Measurements from ENCODE around the gene IMMT. TPM values are rescaled to one million over a fixed set of nuclear protein-coding genes. Genes with fewer than 3 reads are reported as not detected.

The IMMT gene
- total and polyA plus RNA-seq, 9 of the 15 experiments (the other 6 are each of a cell fraction or from before 2014, with no cell fraction given) = 119 to 294 (median 140) TPM

DNA sequence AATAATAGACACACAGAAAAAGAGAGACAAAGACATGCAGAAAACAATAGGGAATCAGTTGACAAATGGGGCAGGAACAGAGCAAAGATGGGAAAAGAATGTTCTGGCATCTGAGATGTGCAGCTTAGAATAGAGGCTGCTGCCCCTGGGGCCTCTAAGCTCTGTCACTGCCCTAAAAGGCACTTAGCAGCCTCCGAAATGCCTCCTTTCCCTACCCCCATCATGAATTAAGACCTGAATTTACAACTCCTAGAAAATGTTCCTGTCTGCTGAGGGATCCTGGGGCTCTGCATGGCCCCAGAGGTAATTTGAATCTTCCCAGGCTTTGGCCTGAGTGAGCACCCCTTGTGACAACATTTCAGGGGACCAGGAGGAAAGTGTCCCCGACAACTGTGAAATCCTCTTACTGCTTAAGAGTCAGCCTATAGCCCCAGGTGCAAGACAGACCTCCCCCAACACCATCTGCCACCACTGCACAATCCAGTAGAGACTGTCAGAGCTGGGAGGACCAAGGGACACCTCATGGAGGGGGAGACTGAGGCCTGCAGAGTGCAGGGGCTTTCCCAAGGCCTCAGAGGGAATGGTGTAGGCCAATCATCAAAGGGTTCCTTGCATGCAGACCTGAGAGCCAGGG, 28.8 kb upstream of the IMMT start (continued):
- no peak for TF ChIP-seq ZBTB7A (IDR thresholded peaks at IDR 0.05; ENCODE audit: borderline replicate concordance, control insufficient read depth, low read depth, low read length)
- TF ChIP-seq, protein P1, sequence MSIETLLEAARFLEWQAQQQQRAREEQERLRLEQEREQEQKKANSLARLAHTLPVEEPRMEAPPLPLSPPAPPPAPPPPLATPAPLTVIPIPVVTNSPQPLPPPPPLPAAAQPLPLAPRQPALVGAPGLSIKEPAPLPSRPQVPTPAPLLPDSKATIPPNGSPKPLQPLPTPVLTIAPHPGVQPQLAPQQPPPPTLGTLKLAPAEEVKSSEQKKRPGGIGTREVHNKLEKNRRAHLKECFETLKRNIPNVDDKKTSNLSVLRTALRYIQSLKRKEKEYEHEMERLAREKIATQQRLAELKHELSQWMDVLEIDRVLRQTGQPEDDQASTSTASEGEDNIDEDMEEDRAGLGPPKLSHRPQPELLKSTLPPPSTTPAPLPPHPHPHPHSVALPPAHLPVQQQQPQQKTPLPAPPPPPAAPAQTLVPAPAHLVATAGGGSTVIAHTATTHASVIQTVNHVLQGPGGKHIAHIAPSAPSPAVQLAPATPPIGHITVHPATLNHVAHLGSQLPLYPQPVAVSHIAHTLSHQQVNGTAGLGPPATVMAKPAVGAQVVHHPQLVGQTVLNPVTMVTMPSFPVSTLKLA (conservative IDR thresholded peaks at IDR 0.05) = no peak
- no peak for TF ChIP-seq ZBTB40 (IDR thresholded peaks at IDR 0.05)
- no peak for TF ChIP-seq ZBTB40 (CRISPR knock-in tag; IDR thresholded peaks at IDR 0.05)
- no peak for TF ChIP-seq ERF (CRISPR knock-in tag; IDR thresholded peaks at IDR 0.05)
- TF ChIP-seq PML (IDR thresholded peaks at IDR 0.05; ENCODE audit: low read length) = no peak
- no peak for TF ChIP-seq TGIF2 (CRISPR knock-in tag; IDR thresholded peaks at IDR 0.05)
- no peak for TF ChIP-seq CCAR2 (IDR thresholded peaks at IDR 0.05; ENCODE audit: low read depth, low read length)

Measured in K562 (cell line).